GM18870 (cell line): ENCODE measurements around the gene LRP3.
"Not testable (repeated sequence)": the region's sequence is repeated elsewhere in the genome, so short reads cannot be mapped to it uniquely, and the experiment has no call there.

Experiments
- ATAC-seq: cut with Tn5 transposase; IDR thresholded peaks from one replicate; pipeline ENCODE4 v1.9.1; 2021; ENCODE audit warnings: moderate library complexity; ENCODE audit not compliant: unreplicated experiment

Gene LRP3

GRCh38 chr19:33201886-33202545 is 7.9 kb downstream of the LRP3 start:
- ATAC-seq: no peak

GRCh38 chr19:33202546-33203507 is 8.7 kb downstream of the LRP3 start:
- no peak for ATAC-seq

- no peak for ATAC-seq
Observed at GRCh38 chr19:33203529-33203928, 9.4 kb downstream of the LRP3 start.

GRCh38 chr19:33204136-33204973 is 10.2 kb downstream of the LRP3 start:
- ATAC-seq: no peak

GRCh38 chr19:33205110-33205509 is 11.0 kb downstream of the LRP3 start:
- no peak for ATAC-seq

- no peak for ATAC-seq
Observed at GRCh38 chr19:33205531-33206260, 11.6 kb downstream of the LRP3 start.

- no peak for ATAC-seq
Observed at GRCh38 chr19:33206261-33207039, 12.3 kb downstream of the LRP3 start.

GRCh38 chr19:33207040-33207620 is 13.0 kb downstream of the LRP3 start:
- ATAC-seq: no peak

GRCh38 chr19:33207903-33208302 is 13.8 kb downstream of the LRP3 start:
- no peak for ATAC-seq

GRCh38 chr19:33208371-33208895 is 14.3 kb downstream of the LRP3 start:
- no peak for ATAC-seq

- no peak for ATAC-seq
Observed at GRCh38 chr19:33208904-33209849, 15.0 kb downstream of the LRP3 start.

GRCh38 chr19:33209850-33210230 is 15.7 kb downstream of the LRP3 start:
- ATAC-seq: not testable (repeated sequence)

GRCh38 chr19:33210266-33210940 is 16.3 kb downstream of the LRP3 start:
- no peak for ATAC-seq

- ATAC-seq: no peak
Observed at GRCh38 chr19:33211794-33212435, 17.8 kb downstream of the LRP3 start.

GRCh38 chr19:33212436-33213172 is 18.5 kb downstream of the LRP3 start:
- no peak for ATAC-seq

GRCh38 chr19:33214596-33214995 is 20.5 kb downstream of the LRP3 start:
- ATAC-seq: no peak
